Panc1 (cell line): ENCODE data around the gene SORBS1.

Experiments used
- CTCF ChIP-seq: fragments of 450-650 bp; IDR thresholded peaks from 2 replicates; pipeline ENCODE4 v1.5.1; 2017; ENCODE audit warnings: mild to moderate bottlenecking
- POLR2AphosphoS5 ChIP-seq: IDR thresholded peaks from 2 replicates; pipeline ENCODE4 v1.6.1; 2012; ENCODE audit warnings: mild to moderate bottlenecking, low read depth, low read length, moderate library complexity
- REST ChIP-seq, 2 experiments: IDR thresholded peaks; 2 replicates each; pipeline ENCODE4 v1.6.1; 2011 to 2012; ENCODE audit warnings: low read depth in 2 of 2, control low read depth in 1 of 2, low read length in 1 of 2, mild to moderate bottlenecking in 1 of 2, moderate library complexity in 1 of 2; ENCODE audit not compliant: insufficient read depth in 1 of 2
- SIN3A ChIP-seq: IDR thresholded peaks from 2 replicates; pipeline ENCODE4 v1.6.1; 2012; ENCODE audit warnings: low read depth, mild to moderate bottlenecking, low read length, moderate library complexity, borderline replicate concordance; ENCODE audit not compliant: insufficient read depth
- TCF7L2 ChIP-seq: IDR thresholded peaks from 2 replicates; pipeline ENCODE4 v1.6.1; 2011; ENCODE audit warnings: mild to moderate bottlenecking, low read depth, low read length, inconsistent platforms

- no peak for TF ChIP-seq CTCF
- no peak for TF ChIP-seq POLR2AphosphoS5
- no peak for TF ChIP-seq REST (IDR thresholded peaks at IDR 0.05; ENCODE audit: insufficient read depth in 1 of 2, low read depth in 2 of 2, low read length in 1 of 2)
- TF ChIP-seq SIN3A = no peak
- TF ChIP-seq TCF7L2 = no peak
These were observed 11.0 kb downstream of the SORBS1 start for GRCh38 chr10:95550073-95550672.
